Tibial artery (tissue), 4 donors: Measurements from ENCODE around the gene ABCA2.

Source experiments
- DNase-seq, 2 donors: peaks; one replicate each; pipeline ENCODE4 v3.0.0-alpha.2; 2019
- H3K27ac ChIP-seq, 2 donors: fragments of 200-600 bp; sonication (generic) in 1 of 2; 1 replicate in 1 of 2; 2 replicates in 1 of 2; pipeline ENCODE4 v1.5.1; 2018 to 2019; ENCODE audit warnings: mild to moderate bottlenecking in 1 of 2
- H3K27me3 ChIP-seq, 2 donors: fragments of 200-600 bp; sonication (generic) in 1 of 2; one replicate each; pipeline versions ENCODE4 v1.5.1 to v1.6.0; 2016 to 2019
- H3K36me3 ChIP-seq, 3 donors: fragments of 200-600 bp; sonication (generic) in 2 of 3; one replicate each; pipeline ENCODE4 v1.5.1; 2016 to 2019; ENCODE audit warnings: mild to moderate bottlenecking in 2 of 3
- H3K4me1 ChIP-seq, 4 donors: fragments of 200-600 bp; sonication (generic) in 2 of 4; 1 replicate in 3 of 4; 2 replicates in 1 of 4; pipeline ENCODE4 v1.5.1; 2016 to 2019
- H3K4me3 ChIP-seq, 2 donors: fragments of 200-600 bp; sonication (generic) in 1 of 2; 1 replicate in 1 of 2; 2 replicates in 1 of 2; pipeline ENCODE4 v1.5.1; 2018 to 2019; ENCODE audit warnings: mild to moderate bottlenecking in 2 of 2
- H3K9me3 ChIP-seq, 3 donors: fragments of 200-600 bp; sonication (generic) in 1 of 3; one replicate each; pipeline ENCODE4 v1.5.1; 2016 to 2019
- CTCF ChIP-seq, 2 experiments: fragments of 200-600 bp in 1 of 2; fragments of 450-650 bp in 1 of 2; IDR thresholded peaks; one replicate each; pipeline ENCODE4 v1.5.1; 2017 to 2019; ENCODE audit warnings: antibody characterized with exemption in 2 of 2, mild to moderate bottlenecking in 1 of 2, moderate library complexity in 1 of 2
- intact Hi-C: fragments of 100-400 bp; cut with DNase I; formaldehyde crosslinking; loops from one replicate; pipeline ENCODE4 v1.15.0; 2023; ENCODE audit warnings: low total_unique reads

Gene ABCA2

GRCh38 chr9:136996361-136997292, 31.4 kb downstream of the ABCA2 start, which contains the start of gene CLIC3:
Gene CLIC3 (minus strand): TSS chr9:136996568. CDS start chr9:136996543, 25 bp downstream.
- Histone ChIP-seq H3K9me3 (no peaks in the 10 kb centered on the region), H3K36me3 (no peaks in the 10 kb centered on the region), H3K27ac (peak within 1 kb of the TSS in 1 of 2 donors; percentile 29), H3K4me3 (peak within 1 kb of the TSS in 1 of 2 donors; percentile 29), H3K27me3 (peaks cover 0 to 35% of the 10 kb centered on the region in 2 donors), H3K4me1 (peaks cover 0 to 34% (median 27%) of the 10 kb centered on the region in 4 donors)
- no peak for DNase-seq
- intact Hi-C loops = no loop called here
- TF ChIP-seq CTCF (IDR thresholded peaks at IDR 0.05) = no peak

- intact Hi-C loops = no loop called here
- no peak for TF ChIP-seq CTCF (IDR thresholded peaks at IDR 0.05)
- Histone ChIP-seq H3K27me3 (peaks cover 0 to 35% of the 10 kb centered on the region in 2 donors), H3K4me3 (peak overlapping the region in 1 of 2 donors; percentile 29), H3K9me3 (no peaks in the 10 kb centered on the region), H3K27ac (peak overlapping the region in 1 of 2 donors; percentile 29), H3K4me1 (peaks cover 0 to 34% (median 27%) of the 10 kb centered on the region in 4 donors), H3K36me3 (no peaks in the 10 kb centered on the region)
- peak in 1 of 2 donors; percentile 76 for DNase-seq
Measured at GRCh38 chr9:136995772-136996311, 32.2 kb downstream of the ABCA2 start.

- H3K9me3 ChIP-seq = no peaks in the 10 kb centered on the region
- TF ChIP-seq CTCF (IDR thresholded peaks at IDR 0.05) = no peak
- no peak for DNase-seq
- intact Hi-C loops = no loop called here
- H3K27ac ChIP-seq = no peak overlapping the region
- no peaks in the 10 kb centered on the region for H3K36me3 ChIP-seq
- H3K4me3 ChIP-seq = peak overlapping the region in 1 of 2 donors; percentile 29
- peaks cover 0 to 34% (median 27%) of the 10 kb centered on the region in 4 donors for H3K4me1 ChIP-seq
- H3K27me3 ChIP-seq = peaks cover 0 to 34% of the 10 kb centered on the region in 2 donors
Measured at GRCh38 chr9:136995362-136995761, 32.7 kb downstream of the ABCA2 start.

DNA sequence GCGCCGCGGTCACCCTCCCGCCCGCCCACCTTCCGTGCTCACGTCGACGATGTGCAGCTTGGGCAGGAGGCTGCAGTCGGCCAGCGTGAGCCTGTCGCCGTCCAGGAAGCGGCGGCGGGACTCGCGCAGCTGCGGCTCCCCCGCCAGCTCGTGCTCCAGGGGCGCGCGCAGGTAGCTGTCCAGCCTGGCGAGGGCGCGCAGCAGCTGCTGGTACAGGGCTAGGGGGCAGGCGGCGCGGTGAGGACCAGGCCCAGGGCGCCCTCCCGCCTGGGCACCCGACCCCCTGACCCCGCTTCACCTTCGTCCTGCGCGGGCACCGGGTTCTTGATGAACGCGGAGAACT, 33.2 kb downstream of the ABCA2 start:
- intact Hi-C loops = no loop called here
- Histone ChIP-seq H3K4me3 (no peak overlapping the region), H3K4me1 (peaks cover 0 to 34% (median 27%) of the 10 kb centered on the region in 4 donors), H3K36me3 (no peaks in the 10 kb centered on the region), H3K27ac (no peak overlapping the region), H3K9me3 (no peaks in the 10 kb centered on the region), H3K27me3 (peaks cover 0 to 31% of the 10 kb centered on the region in 2 donors)
- no peak for DNase-seq
- no peak for TF ChIP-seq CTCF (IDR thresholded peaks at IDR 0.05)

- peaks cover 0 to 31% of the 10 kb centered on the region in 2 donors for H3K27me3 ChIP-seq
- DNase-seq = no peak
- peaks cover 0 to 34% (median 27%) of the 10 kb centered on the region in 4 donors for H3K4me1 ChIP-seq
- H3K36me3 ChIP-seq = no peaks in the 10 kb centered on the region
- no peaks in the 10 kb centered on the region for H3K9me3 ChIP-seq
- H3K4me3 ChIP-seq = no peak overlapping the region
- no peak overlapping the region for H3K27ac ChIP-seq
- TF ChIP-seq CTCF (IDR thresholded peaks at IDR 0.05) = no peak
- intact Hi-C loops = no loop called here
Measured at GRCh38 chr9:136994180-136994887, 33.7 kb downstream of the ABCA2 start.
